ENCODE data around the gene NUDT15. TPM values are rescaled to one million over a fixed set of nuclear protein-coding genes. Genes with fewer than 3 reads are reported as not detected.

The NUDT15 gene
- total RNA-seq, 1 donor from 2014 or later, result 10.4 TPM

GRCh38 chr13:48093588-48093987 lies 56.1 kb downstream of the NUDT15 start:
- H3K4me3 Mint-ChIP-seq, result peak overlapping the region; percentile 97
- no peak for TF ChIP-seq CTCF (IDR thresholded peaks at IDR 0.05; ENCODE audit: unreplicated experiment)
- DNase-seq (ENCODE audit: low spot score in 2 of 2, unreplicated experiment in 2 of 2), result no peak
- peak overlapping the region; percentile 93 for H3K27ac Mint-ChIP-seq
- peaks cover 3% of the 10 kb centered on the region for H3K9me3 Mint-ChIP-seq
- no peaks in the 10 kb centered on the region for H3K36me3 Mint-ChIP-seq
- peaks cover 26% of the 10 kb centered on the region for H3K4me1 Mint-ChIP-seq
- peaks cover under 1% of the 10 kb centered on the region for H3K27me3 Mint-ChIP-seq (ENCODE audit: low read depth)

- Mint-ChIP-seq H3K27ac (peak overlapping the region; percentile 93), H3K36me3 (no peaks in the 10 kb centered on the region), H3K27me3 (ENCODE audit: low read depth) (peaks cover 2% of the 10 kb centered on the region), H3K9me3 (peaks cover 3% of the 10 kb centered on the region), H3K4me1 (peaks cover 26% of the 10 kb centered on the region), H3K4me3 (peak overlapping the region; percentile 97)
- TF ChIP-seq CTCF (IDR thresholded peaks at IDR 0.05; ENCODE audit: unreplicated experiment), result no peak
- no peak for DNase-seq (ENCODE audit: low spot score in 2 of 2, unreplicated experiment in 2 of 2)
These were observed 56.9 kb downstream of the NUDT15 start for GRCh38 chr13:48094404-48094780.

GRCh38 chr13:48094781-48095502 lies 57.4 kb downstream of the NUDT15 start, which contains the start of gene MED4:
Gene MED4 (minus strand): TSS chr13:48095104. CDS start chr13:48095078, 26 bp downstream.
- peak; percentile 99 for TF ChIP-seq CTCF (IDR thresholded peaks at IDR 0.05; ENCODE audit: unreplicated experiment)
- Mint-ChIP-seq H3K9me3 (peaks cover 3% of the 10 kb centered on the region), H3K27ac (peak within 1 kb of the TSS; percentile 93), H3K4me1 (peaks cover 26% of the 10 kb centered on the region), H3K36me3 (no peaks in the 10 kb centered on the region), H3K27me3 (ENCODE audit: low read depth) (peaks cover 2% of the 10 kb centered on the region), H3K4me3 (peak within 1 kb of the TSS; percentile 97)
- peak; percentile 93 to 99 for DNase-seq (ENCODE audit: low spot score in 2 of 2, unreplicated experiment in 2 of 2)

GRCh38 chr13:48096670-48097069 lies 59.1 kb downstream of the NUDT15 start:
- TF ChIP-seq CTCF (IDR thresholded peaks at IDR 0.05; ENCODE audit: unreplicated experiment), result no peak
- Mint-ChIP-seq H3K9me3 (peaks cover 3% of the 10 kb centered on the region), H3K27ac (no peak overlapping the region), H3K36me3 (no peaks in the 10 kb centered on the region), H3K4me3 (no peak overlapping the region), H3K4me1 (peaks cover 24% of the 10 kb centered on the region), H3K27me3 (ENCODE audit: low read depth) (peaks cover 2% of the 10 kb centered on the region)
- DNase-seq (ENCODE audit: low spot score in 2 of 2, unreplicated experiment in 2 of 2), result no peak

Other genes with a start within 250 kb of the NUDT15 start
- 39.3 to 41.1 TPM (median 40.0 TPM) in 3 replicates for gene SUCLA2, start 36.5 kb upstream of the NUDT15 start, total RNA-seq
- gene MED4, start 57.4 kb downstream of the NUDT15 start, total RNA-seq, result 45.0 to 46.6 TPM (median 46.3 TPM) in 3 replicates
- gene ITM2B, start 195.5 kb downstream of the NUDT15 start, total RNA-seq, result 244 to 250 TPM (median 249 TPM) in 3 replicates